GM19099 (cell line): ENCODE results near the gene POU2F1.

Source experiments
- POLR2A ChIP-seq: IDR thresholded peaks from 3 replicates; pipeline ENCODE4 v1.6.1; 2011; ENCODE audit warnings: low read depth; ENCODE audit not compliant: insufficient read length; ENCODE audit errors: extremely low read depth

The POU2F1 gene

DNA sequence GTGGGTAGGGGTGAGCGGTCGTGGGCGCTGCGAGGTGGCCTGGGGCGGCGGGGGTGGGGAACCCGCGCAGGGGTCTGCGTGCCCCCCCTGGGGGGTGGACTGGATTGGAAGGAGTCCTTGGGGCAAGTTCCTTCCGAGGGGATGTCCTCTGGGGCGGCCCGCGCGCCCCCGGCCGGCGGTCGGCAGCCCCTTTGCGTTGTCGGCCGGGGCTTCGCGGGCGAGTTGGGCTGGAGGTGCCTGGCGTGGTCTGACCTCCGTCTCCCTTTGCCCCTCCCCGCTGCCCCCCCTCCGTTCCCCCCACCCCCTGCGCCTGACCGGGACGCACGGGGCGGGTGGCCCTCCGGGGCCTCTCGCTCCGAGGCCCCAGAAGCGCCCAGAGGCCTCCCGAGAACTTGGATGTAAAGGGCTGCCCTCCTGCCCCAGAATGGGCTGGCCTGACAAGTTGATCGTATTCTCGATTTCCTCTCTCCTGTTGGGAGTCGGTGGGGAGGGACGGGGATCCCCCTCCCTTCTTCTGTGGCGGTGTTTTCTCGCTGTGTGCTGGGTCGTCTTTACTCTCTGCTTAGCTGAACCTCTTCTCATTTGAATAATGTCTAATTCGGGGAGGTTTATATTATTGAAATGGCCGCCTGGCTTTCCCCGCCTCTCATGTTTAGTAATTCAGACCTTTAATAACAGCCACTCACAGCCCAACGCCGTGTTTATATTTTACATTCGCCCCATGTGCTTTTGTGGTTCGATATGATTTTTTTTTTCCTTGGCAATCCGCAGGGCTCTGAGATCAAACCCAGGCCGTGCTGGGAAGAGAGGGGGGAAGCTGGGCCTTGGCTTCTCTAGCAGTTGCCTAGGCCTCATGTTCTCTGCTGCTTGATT, 1.3 kb downstream of the POU2F1 start:
- peak; percentile 81 for TF ChIP-seq POLR2A

DNA sequence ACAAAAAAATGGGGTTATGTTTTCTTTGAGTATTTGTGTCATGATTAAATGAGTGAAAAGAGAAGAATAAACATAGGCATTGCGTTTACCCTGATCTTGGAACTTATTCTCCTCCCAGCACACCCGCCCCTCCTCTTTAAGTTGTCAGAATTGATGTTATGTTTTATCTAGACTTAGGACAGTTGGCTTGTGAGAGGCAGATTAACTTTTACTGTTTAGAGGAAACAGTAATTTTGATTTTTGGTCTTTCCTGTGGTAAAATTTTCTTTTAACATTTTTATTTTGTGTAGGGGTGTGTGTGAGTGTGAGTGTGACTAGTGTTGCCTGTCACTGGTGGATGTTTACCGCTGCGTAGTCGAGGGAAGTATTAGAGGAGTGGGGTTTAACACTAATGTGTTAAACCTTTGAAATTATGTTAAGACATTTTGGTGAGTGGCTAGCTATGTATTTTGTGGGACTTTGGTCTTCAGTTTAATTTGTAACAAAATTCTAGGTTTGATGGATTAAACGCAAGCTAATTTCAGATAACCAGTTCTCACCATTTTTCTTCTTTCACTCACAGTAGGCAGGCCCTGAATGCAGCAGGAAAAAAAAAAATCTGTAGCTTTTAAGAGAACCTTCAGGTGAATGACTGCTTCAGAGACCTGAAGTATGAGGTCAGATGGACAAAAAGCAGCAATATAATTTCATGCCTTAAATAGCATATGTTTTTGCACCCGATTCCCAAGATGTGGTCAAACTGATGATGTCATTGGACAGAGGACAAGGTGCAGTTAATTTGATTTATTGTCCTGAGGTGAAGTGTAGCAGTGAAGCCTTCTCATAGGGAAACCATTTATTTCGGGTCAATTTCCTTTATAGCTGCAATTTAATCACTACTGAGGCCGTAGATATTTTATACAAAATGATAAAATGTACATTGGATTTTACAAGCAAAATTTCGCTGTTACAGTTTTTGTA, 2.7 kb downstream of the POU2F1 start:
- no peak for TF ChIP-seq POLR2A

DNA sequence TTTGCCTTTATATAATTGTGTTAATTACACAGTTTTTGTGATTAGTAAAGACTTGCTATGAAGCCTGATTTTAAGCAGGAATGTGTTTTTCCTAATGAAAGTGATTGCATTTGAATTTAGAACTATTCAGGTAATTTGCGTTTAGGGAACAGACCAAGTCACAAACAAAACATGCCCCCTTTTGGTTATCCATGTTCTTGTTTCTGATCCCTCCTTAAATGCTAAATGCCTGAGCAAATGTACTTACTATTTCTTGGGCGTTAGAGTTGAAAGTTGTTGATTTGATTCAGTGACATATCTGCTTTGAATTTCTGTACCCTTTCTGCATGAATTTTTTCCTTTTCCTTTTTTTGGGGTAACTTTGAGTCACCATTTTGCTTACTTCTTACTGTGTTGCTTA, 5.2 kb downstream of the POU2F1 start:
- no peak for TF ChIP-seq POLR2A

GRCh38 chr1:167227934-167228378, 7.3 kb downstream of the POU2F1 start:
- TF ChIP-seq POLR2A, result no peak

DNA sequence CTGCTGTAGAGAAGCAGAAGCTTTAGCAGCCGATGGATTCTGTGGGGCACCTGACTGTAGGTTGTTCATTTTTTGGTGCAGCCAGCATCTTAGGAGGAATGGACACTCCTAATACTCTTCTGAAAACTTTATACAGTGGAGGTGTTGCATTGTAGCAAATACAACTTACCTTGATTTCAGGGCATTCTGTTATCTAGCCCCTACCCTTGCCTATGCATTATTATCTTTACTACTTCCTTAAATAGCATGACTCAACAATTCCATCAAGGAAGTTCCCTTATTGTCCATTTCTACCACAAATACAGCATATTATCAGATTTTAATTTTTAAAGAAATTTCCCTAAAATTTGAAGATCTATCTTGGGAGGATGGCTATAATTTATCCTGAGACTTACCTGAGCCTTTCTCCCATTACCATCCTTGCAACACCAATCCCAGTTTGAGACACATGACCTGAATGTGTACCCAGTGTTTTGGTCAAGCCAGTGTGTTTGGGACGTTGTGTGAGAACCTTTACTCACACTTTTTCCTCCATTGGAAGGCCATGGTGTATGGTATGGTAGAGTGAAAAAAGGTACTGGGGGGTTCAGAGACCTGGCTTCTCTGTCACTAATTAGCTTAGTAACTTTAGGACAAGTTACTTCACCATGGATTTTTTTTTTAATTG, 9.2 kb downstream of the POU2F1 start:
- no peak for TF ChIP-seq POLR2A

GRCh38 chr1:167230437-167230836, 9.8 kb downstream of the POU2F1 start:
- TF ChIP-seq POLR2A, result no peak

DNA sequence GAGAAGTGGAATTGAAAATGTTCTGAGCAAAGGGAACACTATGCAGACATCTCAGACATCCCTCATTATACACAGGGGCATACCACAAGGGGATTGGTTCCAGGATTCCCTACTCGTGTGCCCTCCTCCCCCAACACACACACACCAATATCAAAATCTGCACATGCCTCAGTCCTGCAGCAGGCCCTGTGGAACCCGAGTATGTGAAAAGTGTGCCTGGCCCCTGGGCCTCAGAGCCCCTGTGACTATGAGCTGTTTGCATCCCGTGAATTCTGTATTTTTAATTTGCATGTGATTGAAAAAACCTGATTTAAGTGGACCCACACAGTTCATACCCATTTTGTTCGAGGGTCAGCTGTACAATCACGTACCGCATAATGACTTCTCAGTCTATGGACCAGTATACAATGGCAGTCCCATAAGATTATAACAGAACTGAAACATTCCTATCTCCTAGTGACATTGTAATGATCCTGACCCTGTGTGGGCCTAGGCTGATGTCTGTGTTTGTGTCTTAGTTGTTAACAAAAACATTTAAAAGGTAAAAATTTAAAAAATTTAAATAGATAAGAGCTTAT, 11.3 kb downstream of the POU2F1 start:
- no peak for TF ChIP-seq POLR2A

- TF ChIP-seq POLR2A, result no peak
These were observed 12.1 kb downstream of the POU2F1 start for GRCh38 chr1:167232801-167233200.

GRCh38 chr1:167233373-167233772, 12.7 kb downstream of the POU2F1 start:
- no peak for TF ChIP-seq POLR2A

- TF ChIP-seq POLR2A, result no peak
These were observed 16.3 kb downstream of the POU2F1 start for GRCh38 chr1:167237000-167237399.

DNA sequence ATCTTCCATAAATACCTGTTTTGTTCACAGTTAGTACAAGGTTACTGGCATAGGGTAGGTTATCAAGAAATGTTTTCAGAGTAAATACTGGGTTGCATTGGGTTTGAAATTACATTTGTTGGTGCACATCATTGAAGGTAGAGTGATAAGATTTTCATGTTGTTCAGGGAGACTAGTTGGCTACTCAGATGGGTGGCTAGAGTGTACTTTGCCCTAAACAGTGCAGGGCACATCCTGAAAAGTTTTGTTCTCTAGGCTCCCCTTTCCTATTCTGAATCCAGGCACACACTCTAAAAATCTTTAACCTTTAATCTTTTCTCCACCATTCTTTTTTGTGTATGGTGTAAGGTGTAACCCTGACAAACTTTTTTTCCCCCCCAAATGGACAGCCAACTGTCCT, 18.0 kb downstream of the POU2F1 start:
- TF ChIP-seq POLR2A, result no peak

DNA sequence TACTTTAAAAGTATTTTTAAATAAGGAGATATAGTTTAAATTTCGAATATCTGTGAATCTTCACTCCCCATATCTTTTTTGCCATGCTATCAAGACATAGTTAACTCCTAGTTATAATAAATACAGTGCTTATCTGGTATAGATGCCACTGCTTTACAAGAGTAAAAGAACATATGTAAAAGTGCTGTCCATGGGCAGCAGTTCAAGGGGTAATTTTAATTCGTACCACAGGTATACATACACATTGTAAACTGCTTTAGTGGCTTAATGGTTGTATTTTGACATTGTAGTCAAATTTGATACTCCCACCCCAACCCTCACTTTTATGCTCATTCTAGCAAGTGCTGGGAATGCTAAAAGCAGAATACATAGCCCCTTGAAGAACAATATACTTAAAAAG, 18.6 kb downstream of the POU2F1 start:
- no peak for TF ChIP-seq POLR2A

- no peak for TF ChIP-seq POLR2A
These were observed 23.6 kb downstream of the POU2F1 start for GRCh38 chr1:167244244-167244643.

GRCh38 chr1:167246971-167247370, 26.3 kb downstream of the POU2F1 start:
- TF ChIP-seq POLR2A, result no peak

DNA sequence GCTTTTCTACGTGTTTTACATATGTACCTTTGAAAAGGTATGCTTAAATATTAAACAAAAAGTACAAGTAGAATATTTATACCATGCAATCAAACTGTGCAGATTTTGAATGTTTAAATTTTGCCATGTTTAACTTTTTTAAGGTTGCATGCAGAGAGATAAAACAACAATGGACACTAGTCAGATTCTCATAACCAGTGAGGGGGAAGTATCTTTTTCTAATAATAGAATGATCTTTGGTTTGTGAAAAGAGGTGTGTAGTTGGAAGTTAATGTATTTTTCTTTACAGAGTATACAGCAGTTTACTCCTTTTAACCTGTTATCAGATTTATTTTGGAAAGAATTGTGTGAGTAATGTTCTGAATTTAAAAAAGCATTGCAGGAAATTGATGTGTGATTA, 27.1 kb downstream of the POU2F1 start:
- TF ChIP-seq POLR2A, result no peak
